Measurements from ENCODE around the gene ACY1.
A peak's percentile ranks its signal among the peaks of the same experiment; 100 is the strongest.

The ACY1 gene

DNA sequence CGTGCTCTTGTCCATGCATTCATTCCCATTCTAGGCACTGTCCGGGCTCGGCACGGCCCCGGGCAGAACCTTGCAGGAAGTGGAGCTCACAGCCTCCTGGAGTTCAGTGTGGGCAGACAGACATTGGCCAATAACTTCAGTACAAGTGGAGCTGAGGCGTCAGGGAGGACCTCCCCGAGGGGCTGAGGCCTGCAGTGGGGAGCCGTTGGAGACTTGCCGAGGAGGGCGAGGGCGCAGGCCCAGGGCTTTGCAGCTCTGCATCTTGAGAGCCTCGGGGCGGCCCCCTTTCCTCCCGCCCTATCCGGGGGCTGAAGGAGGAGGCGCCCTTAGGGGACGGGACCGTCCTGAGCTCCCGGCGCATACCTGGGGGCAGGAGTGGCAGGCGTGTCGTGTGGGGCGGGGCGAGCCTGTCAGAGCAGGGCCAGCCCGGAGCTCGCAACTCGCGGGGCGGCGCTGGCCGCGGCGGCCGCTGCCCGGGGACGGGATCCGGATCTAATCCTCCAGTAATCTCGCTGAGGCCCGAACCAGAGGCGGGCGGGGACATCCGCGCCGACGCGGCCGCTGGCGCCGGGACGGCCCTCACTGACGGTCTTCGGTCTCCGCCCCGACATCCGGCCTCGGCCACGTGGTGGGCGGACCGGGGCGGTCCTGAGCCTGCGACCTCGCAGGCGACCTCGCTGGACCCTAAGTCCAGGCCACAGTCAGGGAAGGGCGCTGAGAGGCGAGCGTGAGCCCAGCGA is at the start of gene ACY1:
Gene ACY1, plus strand, starts transcription at position 698 of the 740 bp plus-strand sequence. CDS start 530 bp downstream, outside the sequence.
- no peak for DNase-seq (ENCODE audit: low read depth in 2 of 2)

DNA sequence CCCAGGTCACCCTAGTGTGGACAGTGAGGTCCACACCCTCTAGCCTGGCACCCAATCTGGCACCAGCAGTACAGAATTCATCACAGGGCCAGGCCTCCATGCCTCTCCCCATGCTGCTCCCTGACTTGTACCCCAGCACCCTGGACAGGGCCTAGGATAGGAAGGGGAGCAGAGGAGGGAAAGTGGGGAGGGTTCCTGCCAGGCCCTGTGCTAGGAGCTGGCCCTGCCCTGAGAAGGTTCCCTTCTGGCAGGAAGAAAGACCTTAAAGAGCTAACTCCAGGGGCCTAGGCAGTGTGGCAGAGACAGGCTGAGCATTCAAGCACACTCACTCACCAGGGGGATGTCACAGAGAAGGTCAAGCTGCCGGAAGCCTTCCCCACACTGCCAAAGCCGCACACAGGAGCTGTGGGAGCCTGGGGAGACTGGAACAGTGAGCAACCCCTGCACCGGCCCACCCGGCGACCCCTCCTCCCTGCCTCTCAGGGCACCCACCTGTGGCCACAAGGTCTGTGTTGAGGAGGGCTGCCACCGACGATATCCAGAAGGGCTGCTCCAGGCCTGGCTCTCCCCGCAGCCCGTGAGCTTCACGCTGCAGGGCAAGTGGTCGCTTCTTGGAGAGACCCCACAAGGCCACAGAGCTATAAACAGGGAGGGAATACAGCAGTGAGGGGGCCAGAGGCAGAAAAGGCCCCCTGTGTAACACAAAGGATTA is 49.0 kb upstream of the ACY1 start:
- DNase-seq (ENCODE audit: low read depth in 2 of 2): no peak

DNA sequence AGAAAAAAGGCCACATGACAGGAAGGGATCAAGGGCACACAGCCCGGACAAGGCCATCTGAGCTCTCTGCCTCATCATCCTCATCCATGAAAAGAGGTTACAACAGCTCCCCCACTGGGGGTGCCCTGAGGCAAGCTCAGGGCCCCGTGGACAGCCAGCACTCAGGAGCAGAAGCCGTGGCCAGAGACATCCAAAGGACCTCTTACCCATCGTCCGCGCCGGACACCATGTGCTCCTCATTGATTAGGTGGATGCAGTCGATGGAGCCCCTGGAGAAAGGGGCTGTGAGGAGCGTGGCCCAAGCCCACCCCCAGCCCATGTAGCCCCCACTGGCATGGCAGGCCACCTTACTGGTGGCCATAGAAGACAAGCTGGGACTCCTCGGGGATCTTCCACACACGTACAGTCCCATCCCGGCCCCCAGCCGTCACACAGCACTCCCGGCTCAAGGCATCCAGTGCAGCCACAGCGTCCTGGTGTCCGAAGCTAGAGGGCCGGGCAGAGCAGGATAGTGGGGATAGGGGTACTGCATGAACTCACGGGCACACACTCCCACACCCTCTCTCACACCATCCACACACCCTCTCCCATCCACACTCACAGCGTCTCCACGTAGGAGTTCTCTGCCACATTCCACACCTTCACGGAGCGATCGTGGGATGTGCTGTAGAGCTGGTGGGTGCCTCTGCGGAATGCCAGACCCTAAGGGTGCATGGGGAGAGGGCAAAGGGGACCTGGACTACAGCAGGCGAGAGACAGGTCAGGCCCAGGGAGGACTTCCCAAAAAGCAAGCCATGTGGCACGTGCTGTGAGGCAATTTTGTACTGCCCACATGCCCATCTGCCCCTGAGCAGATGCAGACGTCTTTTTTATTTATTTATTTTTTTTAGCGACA is 48.1 kb upstream of the ACY1 start:
- no peak for DNase-seq (ENCODE audit: low read depth in 2 of 2)

DNA sequence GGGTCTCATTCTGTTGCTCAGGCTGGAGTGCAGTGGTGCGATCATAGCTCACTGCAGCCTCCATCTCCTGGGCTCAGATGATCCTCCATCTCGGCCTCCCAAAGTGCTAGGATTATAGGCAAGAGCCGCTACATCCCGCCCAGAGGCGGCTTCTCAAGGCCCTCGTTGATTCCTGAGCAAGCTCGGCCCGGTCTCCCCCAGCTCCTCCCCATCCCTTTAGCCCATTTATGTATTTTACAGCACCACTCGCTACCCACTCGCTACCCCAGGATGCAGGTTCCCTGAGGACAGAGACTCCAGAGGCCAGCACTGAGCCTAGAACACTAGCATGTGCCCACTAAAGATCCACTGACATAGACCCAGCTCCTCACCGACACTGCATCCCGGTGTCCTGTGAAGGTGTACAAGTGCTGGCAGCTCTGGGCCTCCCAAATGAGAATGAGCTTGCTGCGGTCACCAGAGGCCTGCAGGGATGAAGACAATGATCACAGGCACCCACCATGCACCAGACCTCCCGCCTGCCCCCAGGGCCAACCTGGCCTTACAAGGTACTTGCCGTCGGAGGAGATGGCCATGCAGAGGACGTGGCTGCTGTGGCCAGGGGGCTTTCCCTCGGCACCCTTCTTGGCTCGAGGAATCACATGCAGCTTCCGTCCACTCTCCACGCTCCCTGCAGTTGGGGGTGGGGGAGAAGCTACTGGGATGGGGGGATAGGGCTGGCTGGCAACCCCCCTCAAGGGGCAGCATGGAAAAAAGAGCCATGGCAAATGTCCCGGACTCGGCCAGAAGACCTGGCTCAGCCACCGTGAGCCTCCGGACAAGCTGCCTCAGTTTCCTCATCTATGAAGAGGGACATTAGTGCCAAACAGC is 47.2 kb upstream of the ACY1 start:
- no peak for DNase-seq (ENCODE audit: low read depth in 2 of 2)

DNA sequence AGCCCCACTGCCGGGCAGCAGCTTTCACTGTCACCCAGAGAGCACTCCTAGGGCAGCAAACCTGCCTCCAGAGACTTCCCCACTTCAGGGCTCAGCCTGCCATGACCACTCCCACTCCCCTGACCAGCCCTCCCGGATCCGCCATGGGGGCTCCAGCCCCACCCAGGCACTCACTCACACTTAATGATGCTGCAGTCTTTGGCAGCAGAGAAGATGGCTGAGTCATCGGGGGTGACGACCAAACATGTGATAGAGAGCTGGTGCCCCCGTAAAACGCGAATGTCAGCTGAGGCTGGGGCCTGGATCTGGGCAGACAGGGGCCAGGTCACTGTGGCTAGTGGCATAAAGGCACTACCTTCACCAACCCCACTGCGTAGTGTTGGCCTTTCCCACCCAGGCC is 46.3 kb upstream of the ACY1 start:
- DNase-seq (ENCODE audit: low read depth in 2 of 2): no peak

DNA sequence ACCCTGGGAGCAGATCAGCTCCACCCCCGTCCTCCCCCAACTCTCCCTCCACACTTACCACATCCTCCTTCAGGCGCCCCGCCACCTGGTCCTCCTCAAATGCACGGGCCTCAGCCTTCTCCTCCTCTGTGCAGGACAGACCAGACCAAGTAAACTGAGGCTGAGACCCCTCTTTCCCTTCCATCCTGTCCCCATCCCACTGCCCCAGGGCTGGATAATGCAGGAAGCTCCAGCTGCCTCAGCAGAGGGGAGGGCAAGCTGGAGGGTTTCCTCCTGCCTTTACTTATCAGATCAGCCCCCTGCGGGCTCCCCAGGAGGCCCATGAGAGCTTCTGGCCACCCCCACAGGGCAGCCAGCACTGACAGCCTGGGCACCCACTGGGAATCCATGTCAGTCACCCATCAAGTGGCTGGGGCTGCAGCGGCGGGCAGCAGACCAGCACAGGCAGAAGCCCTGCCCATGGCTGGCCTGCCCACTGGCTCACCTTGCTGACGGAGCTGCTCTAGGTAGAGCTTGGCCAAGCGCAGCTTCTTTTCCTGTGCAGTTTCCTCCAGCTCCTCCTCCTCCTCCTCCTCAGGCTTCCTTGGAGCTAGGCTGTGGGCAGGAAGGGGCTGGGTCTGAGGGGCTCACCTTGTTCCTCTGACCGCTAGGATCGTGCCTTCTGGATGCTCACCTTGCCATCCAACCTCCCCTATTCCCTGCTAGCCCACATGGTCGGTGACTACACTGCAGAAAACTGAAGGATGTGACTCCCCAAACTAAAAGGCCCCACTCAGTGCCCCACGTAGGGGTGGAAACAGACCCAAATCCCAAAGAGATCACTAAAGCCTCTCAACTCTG is 45.5 kb upstream of the ACY1 start:
- no peak for DNase-seq (ENCODE audit: low read depth in 2 of 2)

DNA sequence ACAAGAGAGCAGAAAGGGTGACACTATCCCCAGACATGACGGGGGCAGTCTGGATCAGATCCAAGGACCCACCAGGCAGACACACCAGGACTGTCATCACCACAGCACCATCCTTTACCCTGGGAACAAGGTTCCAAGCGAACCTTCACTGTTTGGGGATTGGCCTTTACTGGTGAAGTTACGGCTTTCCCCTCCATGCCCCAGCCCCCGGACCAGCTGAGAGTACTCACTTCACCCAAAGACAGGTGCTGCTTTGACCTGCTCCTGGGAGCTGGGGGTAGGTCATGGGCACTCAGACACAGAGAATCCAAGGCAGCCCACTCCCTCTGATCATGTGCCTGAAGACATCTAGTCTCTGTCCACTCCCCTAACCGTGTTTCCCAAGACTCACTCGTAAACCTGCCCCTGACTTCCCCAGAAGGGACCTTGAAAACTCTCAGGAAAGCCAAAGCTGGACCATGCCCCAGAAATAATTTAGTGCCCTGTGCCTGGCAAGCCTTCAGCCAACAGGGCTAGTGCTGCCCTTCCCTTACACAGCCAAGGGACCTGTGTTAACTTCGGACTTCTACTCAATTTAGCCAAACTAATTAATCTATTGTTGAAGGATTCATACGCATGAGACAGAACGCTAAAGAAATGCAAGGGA is 44.4 kb upstream of the ACY1 start:
- no peak for DNase-seq (ENCODE audit: low read depth in 2 of 2)

DNA sequence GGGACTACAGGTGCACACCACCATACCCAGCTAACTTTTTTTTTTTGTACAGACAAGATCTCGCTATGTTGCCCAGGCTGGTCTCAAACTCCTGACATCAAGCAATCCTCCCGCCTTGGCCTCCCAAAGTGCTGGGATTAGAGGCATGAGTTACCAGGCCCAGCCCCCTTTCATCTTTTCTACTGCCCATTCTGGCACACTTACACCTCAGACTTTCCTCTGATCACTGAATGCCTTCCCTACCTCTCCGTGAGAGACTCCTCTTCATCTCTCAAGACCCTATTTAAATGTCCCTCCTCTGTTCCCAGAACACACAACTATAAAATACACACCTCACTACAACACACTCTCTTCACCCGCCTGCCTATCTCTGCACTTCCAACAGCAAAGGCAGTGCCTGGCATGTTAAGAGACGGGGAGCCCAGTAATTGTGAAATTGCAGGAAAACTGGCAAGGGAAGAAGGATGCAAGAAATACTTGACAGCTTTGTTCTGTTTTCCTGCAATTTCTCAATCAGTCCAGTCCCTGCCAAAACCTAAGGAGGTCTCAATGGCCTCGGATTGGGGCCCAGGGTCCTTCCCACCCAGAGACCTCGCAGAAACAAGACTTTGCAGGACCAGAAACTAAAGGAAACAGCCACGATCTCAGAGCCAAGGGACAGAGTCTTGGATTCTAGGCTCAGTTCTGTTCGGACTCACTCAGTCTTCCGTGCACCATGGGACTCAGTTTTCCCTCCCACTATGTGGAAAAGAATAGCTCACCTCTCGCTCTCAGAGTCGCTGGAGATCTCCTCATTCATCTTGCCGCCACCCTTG is 42.5 kb upstream of the ACY1 start:
- no peak for DNase-seq (ENCODE audit: low read depth in 2 of 2)

DNA sequence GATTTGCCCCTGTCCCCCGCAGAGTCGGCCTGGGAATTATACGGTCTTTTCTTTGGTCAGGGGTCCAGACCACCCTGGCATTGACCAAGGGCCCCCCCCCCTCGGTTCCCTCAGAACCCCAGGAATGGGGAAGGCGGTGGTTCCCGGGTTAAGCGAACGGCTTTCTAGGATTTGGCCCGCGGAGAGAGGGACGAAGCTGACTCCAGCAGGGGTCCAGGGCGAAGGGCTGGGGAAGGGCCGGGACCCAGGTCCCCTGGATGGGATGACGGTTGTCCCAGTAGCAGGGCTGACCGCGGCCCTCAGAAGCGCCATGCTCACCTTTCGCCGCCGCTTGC is 41.9 kb upstream of the ACY1 start:
- no peak for DNase-seq (ENCODE audit: low read depth in 2 of 2)

DNA sequence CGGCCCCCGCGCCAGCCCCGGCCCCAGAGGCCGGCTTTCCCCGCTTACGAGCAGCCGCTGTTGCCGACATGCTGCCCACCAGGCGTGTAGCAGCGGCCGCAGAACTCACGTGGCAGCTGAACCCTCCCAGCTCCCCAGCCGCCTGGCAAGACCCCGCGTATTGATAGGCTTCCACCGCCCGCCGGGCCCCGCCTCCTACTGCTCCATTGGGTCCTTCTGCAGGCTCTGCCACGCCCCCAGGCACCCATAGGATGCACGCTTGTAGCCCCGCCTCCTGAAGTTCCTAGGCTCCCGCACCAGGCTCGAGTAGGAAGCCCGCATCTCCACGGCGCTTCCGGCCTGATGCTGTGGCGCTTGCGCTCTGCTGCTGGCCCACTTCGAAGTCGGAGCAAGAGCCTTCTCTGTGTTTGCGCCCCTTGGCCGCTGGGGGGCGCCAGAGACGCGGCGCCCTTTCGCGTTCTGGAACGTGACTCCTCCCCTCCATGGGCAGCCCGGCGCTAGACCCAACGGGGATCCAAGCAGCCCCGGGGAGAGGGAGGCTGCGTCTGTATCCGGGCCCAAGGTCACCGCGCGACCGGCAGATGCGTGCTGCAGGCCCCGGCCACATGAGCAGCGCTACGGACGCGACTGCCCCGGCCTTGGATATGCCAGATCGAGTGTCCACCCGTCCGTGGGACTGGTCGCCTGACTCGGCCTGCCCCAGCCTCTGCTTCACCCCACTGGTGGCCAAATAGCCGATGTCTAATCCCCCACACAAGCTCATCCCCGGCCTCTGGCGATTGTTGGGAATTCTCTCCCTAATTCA is 41.3 kb upstream of the ACY1 start, which contains the start of the genes PARP3 and RRP9:
Gene PARP3, plus strand, starts transcription at position 566 of the 805 bp plus-strand sequence. CDS start 993 bp downstream, outside the sequence.
Gene RRP9, minus strand, starts transcription at position 107 of the 805 bp plus-strand sequence. Its CDS starts 37 bp downstream, at position 70.
- DNase-seq (ENCODE audit: low read depth in 2 of 2): peak; percentile 99

DNA sequence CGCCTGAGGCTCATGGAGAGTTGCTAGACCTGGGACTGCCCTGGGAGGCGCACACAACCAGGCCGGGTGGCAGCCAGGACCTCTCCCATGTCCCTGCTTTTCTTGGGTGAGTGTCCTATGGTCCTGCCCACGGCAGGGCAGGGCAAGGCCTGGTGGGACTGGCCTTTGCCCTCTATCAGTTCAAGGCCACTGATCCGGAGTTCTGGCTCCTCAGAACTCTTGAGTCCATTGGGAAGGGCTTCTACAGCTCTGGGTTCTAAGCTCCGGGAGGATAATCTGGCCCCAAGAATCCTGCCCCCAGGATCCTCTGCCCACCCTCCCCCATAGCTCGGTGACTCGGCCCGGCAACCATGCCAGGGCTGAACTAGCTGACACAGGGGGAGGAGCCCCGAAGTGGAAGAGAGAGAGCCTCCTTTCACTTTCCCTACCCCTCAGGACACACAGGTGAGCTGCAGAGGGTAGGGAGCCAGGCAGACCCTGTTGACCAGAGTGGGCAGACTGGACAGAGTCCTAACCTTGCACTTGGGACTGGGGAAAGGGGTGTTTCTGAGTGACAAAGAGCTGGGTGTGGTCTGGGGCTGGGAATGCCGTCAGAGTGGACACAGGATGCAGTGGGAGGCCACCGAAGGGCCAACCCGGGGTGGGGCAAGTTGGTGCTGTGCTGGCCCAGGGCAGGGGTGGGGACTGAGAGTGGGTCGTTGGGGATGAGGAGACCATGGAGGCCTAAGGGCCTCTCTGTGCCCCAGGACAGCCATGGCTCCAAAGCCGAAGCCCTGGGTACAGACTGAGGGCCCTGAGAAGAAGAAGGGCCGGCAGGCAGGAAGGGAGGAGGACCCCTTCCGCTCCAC is 40.5 kb upstream of the ACY1 start:
- DNase-seq (ENCODE audit: low read depth in 2 of 2): no peak

DNA sequence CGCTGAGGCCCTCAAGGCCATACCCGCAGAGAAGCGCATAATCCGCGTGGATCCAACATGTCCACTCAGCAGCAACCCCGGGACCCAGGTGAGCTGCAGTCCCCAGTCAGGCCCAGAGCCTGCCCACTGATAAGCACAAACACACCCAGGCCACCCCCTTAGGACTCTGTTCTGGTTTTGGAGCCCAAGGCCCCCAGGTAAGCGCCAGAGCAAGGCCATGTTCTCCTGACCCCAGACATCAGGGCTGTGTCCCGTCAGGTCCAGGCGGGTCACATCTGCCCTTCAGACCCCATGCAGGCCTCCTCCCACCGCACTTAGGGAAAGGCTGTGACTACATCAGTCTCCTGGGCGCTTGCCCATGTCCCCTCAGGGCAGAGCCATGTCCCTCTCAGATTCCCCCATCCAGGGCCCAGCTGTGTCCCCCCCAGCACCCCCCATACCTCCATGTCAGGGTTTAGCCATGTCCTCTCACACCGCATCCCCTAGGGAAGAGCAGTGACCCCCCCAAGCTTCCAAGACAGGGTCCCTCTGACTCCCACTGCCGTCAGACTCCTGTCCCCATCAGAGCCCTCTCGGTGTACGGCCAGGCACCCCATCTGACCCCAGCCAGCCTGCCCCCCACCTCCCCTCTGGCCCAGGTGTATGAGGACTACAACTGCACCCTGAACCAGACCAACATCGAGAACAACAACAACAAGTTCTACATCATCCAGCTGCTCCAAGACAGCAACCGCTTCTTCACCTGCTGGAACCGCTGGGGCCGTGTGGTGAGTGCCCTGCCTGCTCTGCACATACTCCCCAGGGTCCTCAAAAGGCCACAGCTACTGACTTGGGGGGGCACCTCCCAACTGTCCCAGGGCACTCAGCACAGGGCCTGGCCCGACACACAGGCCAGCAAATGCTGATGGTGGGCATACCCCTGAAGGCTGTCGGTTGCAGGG is 39.6 kb upstream of the ACY1 start:
- DNase-seq (ENCODE audit: low read depth in 2 of 2): no peak

DNA sequence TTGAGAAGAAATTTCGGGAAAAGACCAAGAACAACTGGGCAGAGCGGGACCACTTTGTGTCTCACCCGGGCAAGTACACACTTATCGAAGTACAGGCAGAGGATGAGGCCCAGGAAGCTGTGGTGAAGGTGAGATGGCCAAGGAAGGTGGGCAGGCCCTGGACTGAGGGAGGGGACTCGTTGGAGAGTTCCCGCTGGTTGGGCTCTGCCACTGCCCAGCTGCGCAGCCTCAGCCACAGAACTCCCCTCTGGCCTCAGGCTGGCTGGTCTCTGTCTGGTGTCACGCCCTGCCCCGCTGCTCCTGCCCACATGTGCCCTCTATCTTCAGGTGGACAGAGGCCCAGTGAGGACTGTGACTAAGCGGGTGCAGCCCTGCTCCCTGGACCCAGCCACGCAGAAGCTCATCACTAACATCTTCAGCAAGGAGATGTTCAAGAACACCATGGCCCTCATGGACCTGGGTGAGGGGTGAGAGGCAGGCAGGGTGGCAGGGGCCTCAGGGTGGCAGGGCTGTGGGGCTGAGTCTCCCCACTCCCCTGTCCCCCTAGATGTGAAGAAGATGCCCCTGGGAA is 38.8 kb upstream of the ACY1 start:
- no peak for DNase-seq (ENCODE audit: low read depth in 2 of 2)

DNA sequence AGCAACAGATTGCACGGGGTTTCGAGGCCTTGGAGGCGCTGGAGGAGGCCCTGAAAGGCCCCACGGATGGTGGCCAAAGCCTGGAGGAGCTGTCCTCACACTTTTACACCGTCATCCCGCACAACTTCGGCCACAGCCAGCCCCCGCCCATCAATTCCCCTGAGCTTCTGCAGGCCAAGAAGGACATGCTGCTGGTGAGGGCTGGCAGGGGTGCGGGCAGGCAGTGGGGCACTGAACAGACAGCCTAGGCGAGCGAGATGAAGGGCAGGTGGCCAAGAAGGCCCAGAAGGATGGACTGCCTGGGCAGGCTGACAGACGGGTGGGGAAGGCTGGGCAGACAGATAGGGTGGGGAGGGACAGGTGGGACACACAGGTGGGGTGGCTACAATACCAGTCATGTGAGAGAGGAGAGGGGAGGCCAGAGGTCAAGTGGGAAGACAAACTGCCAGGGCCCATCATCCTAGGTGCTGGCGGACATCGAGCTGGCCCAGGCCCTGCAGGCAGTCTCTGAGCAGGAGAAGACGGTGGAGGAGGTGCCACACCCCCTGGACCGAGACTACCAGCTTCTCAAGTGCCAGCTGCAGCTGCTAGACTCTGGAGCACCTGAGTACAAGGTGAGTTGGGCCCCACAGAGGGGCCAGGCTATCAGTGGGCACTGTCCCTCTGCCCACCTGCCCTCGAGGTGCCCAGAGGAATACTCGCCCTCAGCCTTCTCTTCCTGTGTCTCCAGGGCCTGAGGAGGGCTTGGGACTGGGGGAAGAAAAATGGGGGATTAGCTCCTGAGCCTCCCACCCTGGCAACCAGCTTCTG is 38.1 kb upstream of the ACY1 start:
- DNase-seq (ENCODE audit: low read depth in 2 of 2): no peak
